ENCODE results near the gene PCGF2. TPM values are rescaled to one million over a fixed set of nuclear protein-coding genes. Genes with fewer than 3 reads are reported as not detected.

PCGF2 gene
- total and polyA plus RNA-seq, 9 of the 15 experiments (the other 6 are each of a cell fraction or from before 2014, with no cell fraction given) = 1.3 to 33.4 (median 7.0) TPM

DNA sequence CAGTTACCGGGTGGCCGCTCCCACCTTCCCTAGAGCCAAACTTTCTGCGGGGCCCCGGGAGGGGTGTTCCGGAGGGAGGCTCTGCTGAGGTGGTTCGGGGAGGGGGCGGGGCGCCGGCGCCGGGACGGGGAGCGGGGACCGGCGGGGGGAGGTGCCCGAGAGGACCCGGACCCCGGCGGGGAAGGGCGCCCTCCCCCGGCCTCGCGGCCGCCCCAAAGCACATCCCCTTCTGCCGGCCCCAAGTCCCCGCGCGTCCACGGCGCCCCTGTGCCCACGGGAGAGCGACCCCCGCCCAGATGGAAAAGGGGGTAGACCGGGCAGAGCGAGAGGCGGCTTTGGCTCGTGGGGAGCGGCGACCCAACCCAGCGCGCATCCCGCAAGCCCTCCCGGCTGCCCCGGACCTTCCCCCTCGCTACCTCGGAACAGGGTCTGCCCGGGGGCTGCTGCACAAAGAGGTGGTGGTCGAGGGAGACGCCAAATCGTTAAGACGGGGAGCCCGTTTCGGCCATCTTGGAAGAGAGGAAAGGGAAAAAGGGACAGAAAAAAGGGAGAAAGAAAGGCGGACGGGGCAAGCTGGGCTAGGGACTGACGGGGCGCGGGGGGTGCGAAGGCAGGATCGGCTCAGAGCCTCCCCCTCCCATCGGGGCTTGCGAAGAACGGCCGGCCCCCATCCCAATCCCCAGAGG lies 530 bp downstream of the PCGF2 start (continued):
- TF ChIP-seq, protein P1, sequence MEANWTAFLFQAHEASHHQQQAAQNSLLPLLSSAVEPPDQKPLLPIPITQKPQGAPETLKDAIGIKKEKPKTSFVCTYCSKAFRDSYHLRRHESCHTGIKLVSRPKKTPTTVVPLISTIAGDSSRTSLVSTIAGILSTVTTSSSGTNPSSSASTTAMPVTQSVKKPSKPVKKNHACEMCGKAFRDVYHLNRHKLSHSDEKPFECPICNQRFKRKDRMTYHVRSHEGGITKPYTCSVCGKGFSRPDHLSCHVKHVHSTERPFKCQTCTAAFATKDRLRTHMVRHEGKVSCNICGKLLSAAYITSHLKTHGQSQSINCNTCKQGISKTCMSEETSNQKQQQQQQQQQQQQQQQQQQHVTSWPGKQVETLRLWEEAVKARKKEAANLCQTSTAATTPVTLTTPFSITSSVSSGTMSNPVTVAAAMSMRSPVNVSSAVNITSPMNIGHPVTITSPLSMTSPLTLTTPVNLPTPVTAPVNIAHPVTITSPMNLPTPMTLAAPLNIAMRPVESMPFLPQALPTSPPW (CRISPR knock-in tag; IDR thresholded peaks at IDR 0.05) = peak; percentile 77
- TF ChIP-seq, protein P2, sequence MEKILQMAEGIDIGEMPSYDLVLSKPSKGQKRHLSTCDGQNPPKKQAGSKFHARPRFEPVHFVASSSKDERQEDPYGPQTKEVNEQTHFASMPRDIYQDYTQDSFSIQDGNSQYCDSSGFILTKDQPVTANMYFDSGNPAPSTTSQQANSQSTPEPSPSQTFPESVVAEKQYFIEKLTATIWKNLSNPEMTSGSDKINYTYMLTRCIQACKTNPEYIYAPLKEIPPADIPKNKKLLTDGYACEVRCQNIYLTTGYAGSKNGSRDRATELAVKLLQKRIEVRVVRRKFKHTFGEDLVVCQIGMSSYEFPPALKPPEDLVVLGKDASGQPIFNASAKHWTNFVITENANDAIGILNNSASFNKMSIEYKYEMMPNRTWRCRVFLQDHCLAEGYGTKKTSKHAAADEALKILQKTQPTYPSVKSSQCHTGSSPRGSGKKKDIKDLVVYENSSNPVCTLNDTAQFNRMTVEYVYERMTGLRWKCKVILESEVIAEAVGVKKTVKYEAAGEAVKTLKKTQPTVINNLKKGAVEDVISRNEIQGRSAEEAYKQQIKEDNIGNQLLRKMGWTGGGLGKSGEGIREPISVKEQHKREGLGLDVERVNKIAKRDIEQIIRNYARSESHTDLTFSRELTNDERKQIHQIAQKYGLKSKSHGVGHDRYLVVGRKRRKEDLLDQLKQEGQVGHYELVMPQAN (IDR thresholded peaks at IDR 0.05; ENCODE audit: borderline replicate concordance) = peak; percentile 41; the same call in 1 of the 2 replicates
- TF ChIP-seq, protein P3, sequence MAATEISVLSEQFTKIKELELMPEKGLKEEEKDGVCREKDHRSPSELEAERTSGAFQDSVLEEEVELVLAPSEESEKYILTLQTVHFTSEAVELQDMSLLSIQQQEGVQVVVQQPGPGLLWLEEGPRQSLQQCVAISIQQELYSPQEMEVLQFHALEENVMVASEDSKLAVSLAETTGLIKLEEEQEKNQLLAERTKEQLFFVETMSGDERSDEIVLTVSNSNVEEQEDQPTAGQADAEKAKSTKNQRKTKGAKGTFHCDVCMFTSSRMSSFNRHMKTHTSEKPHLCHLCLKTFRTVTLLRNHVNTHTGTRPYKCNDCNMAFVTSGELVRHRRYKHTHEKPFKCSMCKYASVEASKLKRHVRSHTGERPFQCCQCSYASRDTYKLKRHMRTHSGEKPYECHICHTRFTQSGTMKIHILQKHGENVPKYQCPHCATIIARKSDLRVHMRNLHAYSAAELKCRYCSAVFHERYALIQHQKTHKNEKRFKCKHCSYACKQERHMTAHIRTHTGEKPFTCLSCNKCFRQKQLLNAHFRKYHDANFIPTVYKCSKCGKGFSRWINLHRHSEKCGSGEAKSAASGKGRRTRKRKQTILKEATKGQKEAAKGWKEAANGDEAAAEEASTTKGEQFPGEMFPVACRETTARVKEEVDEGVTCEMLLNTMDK (IDR thresholded peaks at IDR 0.05; ENCODE audit: borderline replicate concordance, insufficient read depth, low read depth, low read length, poor library complexity, severe bottlenecking) = peak; percentile 63
- TF ChIP-seq GABPB2 (CRISPR knock-in tag; conservative IDR thresholded peaks at IDR 0.05) (no peak), MTA2 (IDR thresholded peaks at IDR 0.05; ENCODE audit: low read depth) (no peak), TOE1 (IDR thresholded peaks at IDR 0.05; ENCODE audit: borderline replicate concordance) (no peak), TOE1 (CRISPR knock-in tag; IDR thresholded peaks at IDR 0.05; ENCODE audit: borderline replicate concordance, low read depth) (no peak), RBFOX2 (IDR thresholded peaks at IDR 0.05; ENCODE audit: low read depth, low read length) (peak; percentile 62; the same call in 1 of the 2 replicates), POLR2B (IDR thresholded peaks at IDR 0.05; ENCODE audit: low read depth, partially characterized antibody) (peak; percentile 31), XRCC3 (IDR thresholded peaks at IDR 0.05) (no peak), CXXC5 (CRISPR knock-in tag; IDR thresholded peaks at IDR 0.05) (peak; percentile 53; the same call in 1 of the 2 replicates), RHOXF2B (CRISPR knock-in tag; conservative IDR thresholded peaks at IDR 0.05) (no peak), HDAC2 (IDR thresholded peaks at IDR 0.05) (peak; percentile 54; the same call in 1 of the 2 replicates), KDM2B (CRISPR knock-in tag; IDR thresholded peaks at IDR 0.05) (peak; percentile 56; the same call in 1 of the 2 replicates)
- TF ChIP-seq, protein P4, sequence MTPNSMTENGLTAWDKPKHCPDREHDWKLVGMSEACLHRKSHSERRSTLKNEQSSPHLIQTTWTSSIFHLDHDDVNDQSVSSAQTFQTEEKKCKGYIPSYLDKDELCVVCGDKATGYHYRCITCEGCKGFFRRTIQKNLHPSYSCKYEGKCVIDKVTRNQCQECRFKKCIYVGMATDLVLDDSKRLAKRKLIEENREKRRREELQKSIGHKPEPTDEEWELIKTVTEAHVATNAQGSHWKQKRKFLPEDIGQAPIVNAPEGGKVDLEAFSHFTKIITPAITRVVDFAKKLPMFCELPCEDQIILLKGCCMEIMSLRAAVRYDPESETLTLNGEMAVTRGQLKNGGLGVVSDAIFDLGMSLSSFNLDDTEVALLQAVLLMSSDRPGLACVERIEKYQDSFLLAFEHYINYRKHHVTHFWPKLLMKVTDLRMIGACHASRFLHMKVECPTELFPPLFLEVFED (CRISPR knock-in tag; conservative IDR thresholded peaks at IDR 0.05) = no peak
- TF ChIP-seq, protein P5, sequence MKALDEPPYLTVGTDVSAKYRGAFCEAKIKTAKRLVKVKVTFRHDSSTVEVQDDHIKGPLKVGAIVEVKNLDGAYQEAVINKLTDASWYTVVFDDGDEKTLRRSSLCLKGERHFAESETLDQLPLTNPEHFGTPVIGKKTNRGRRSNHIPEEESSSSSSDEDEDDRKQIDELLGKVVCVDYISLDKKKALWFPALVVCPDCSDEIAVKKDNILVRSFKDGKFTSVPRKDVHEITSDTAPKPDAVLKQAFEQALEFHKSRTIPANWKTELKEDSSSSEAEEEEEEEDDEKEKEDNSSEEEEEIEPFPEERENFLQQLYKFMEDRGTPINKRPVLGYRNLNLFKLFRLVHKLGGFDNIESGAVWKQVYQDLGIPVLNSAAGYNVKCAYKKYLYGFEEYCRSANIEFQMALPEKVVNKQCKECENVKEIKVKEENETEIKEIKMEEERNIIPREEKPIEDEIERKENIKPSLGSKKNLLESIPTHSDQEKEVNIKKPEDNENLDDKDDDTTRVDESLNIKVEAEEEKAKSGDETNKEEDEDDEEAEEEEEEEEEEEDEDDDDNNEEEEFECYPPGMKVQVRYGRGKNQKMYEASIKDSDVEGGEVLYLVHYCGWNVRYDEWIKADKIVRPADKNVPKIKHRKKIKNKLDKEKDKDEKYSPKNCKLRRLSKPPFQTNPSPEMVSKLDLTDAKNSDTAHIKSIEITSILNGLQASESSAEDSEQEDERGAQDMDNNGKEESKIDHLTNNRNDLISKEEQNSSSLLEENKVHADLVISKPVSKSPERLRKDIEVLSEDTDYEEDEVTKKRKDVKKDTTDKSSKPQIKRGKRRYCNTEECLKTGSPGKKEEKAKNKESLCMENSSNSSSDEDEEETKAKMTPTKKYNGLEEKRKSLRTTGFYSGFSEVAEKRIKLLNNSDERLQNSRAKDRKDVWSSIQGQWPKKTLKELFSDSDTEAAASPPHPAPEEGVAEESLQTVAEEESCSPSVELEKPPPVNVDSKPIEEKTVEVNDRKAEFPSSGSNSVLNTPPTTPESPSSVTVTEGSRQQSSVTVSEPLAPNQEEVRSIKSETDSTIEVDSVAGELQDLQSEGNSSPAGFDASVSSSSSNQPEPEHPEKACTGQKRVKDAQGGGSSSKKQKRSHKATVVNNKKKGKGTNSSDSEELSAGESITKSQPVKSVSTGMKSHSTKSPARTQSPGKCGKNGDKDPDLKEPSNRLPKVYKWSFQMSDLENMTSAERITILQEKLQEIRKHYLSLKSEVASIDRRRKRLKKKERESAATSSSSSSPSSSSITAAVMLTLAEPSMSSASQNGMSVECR (CRISPR knock-in tag; IDR thresholded peaks at IDR 0.05) = peak; percentile 38; the same call in 1 of the 2 replicates

All from K562 (cell line).